GM12801 (cell line): Measurements from ENCODE around the gene CEP85.

Experiments
- TF ChIP-seq, protein P1 (sequence below): IDR thresholded peaks from one replicate; pipeline ENCODE4 v1.5.1; 2011; ENCODE audit warnings: control low read depth; ENCODE audit not compliant: insufficient read length; ENCODE audit errors: extremely low read depth

CEP85 gene

GRCh38 chr1:26289158-26290059 is 55.4 kb downstream of the CEP85 start:
- TF ChIP-seq, protein P1, sequence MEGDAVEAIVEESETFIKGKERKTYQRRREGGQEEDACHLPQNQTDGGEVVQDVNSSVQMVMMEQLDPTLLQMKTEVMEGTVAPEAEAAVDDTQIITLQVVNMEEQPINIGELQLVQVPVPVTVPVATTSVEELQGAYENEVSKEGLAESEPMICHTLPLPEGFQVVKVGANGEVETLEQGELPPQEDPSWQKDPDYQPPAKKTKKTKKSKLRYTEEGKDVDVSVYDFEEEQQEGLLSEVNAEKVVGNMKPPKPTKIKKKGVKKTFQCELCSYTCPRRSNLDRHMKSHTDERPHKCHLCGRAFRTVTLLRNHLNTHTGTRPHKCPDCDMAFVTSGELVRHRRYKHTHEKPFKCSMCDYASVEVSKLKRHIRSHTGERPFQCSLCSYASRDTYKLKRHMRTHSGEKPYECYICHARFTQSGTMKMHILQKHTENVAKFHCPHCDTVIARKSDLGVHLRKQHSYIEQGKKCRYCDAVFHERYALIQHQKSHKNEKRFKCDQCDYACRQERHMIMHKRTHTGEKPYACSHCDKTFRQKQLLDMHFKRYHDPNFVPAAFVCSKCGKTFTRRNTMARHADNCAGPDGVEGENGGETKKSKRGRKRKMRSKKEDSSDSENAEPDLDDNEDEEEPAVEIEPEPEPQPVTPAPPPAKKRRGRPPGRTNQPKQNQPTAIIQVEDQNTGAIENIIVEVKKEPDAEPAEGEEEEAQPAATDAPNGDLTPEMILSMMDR: no peak

- TF ChIP-seq, protein P1: no peak
Measured at GRCh38 chr1:26290122-26290881, 56.3 kb downstream of the CEP85 start.

GRCh38 chr1:26290882-26291261 is 56.9 kb downstream of the CEP85 start:
- TF ChIP-seq, protein P1: no peak

DNA sequence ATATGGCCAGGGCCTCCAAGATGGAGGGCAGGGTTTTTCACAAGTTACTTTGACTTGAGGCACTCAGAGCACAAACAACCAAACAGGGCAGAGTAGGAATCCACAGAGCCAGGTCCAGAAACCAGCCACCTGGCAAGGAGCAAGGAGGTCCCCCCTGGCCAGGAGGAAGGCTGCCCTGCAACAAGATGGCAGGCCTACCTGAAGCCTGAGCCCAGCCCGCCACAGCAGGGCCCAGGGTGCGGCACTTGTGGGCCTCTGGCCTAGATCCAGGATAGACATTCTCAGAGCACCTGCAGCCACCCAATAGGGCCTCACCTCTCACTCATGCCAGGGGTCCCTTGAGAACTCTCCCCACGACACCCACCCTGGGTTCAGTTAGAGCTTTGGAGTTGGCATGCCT is 57.4 kb downstream of the CEP85 start:
- TF ChIP-seq, protein P1: no peak

DNA sequence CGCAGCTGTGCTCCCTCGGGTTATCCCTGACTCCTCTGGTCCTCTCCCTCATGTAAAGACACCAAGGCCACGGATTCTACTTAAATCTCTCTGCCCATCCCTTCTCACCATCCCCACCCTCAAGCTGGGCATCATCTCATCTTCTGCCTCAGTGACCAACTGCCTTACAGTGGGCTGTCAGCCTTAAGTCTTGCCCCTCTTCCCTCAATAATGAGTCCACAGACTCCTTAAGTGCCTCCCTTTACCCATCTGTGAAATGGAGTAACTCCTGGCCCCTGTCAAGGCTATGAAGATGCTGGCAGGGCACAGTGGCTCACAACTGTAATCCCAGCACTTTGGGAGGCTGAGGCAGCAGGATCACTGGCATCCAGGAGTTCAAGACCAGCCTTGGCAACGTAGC is 57.9 kb downstream of the CEP85 start:
- TF ChIP-seq, protein P1: no peak

DNA sequence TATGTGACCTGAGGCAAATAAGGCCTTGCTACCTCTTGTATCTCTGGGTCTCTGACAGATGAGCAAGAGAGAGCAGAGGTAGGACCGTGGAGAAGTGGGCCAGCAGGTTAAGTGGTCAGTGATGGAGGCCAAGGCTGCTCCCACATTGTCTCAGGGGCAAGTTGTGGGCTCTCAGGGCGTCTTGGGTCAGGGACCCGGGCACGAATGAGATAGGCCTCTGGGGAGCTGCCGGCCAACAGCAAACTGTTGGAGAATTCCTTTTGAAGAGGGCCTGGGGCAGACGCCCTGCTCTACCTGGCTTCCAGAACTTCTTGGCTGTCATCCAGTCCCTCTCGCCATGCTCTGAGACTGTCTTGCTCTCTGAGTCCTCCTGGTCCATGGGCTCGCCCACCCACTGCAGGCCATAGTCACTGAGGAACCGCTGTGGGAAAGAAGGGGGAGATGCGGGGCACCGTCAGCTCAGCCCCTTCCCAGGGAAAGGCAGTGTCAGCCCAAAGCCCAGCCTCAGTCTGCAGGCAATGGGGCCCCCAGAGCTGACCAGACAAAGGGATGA is 60.0 kb downstream of the CEP85 start:
- TF ChIP-seq, protein P1: no peak
